Measurements from ENCODE around the gene ZMYND8.
"Not testable (repeated sequence)": the region's sequence is repeated elsewhere in the genome, so short reads cannot be mapped to it uniquely, and the experiment has no call there.

Gene ZMYND8

GRCh38 chr20:47181056-47181862 is 175.2 kb downstream of the ZMYND8 start:
- no peak for DNase-seq (ENCODE audit: low read depth in 4 of 4, low spot score in 1 of 4)

GRCh38 chr20:47179267-47179666 is 177.2 kb downstream of the ZMYND8 start:
- DNase-seq (ENCODE audit: low read depth in 4 of 4, low spot score in 1 of 4): no peak

- DNase-seq (ENCODE audit: low read depth in 4 of 4, low spot score in 1 of 4): no peak
Observed at GRCh38 chr20:47178851-47179250, 177.6 kb downstream of the ZMYND8 start.

DNA sequence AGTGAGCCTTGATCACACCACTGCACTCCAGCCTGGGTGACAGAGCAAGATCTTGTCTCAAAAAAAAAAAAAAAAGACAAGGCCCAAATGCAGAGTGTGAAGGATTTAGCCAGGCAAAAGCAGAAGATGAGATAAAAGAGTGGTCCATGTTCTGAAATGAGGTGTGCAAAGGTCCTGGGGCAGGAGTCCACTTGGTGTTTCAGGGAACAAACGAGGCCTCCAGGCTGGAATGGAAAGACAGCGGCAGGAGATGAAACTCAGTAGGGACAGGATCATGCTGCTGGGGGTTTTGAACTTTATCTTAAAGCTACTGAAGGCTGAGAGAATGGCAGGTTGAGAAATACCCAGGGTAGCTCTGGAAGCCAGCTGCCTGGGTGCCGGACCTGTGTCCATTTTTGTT is 178.2 kb downstream of the ZMYND8 start:
- DNase-seq (ENCODE audit: low read depth in 4 of 4, low spot score in 1 of 4): no peak

DNA sequence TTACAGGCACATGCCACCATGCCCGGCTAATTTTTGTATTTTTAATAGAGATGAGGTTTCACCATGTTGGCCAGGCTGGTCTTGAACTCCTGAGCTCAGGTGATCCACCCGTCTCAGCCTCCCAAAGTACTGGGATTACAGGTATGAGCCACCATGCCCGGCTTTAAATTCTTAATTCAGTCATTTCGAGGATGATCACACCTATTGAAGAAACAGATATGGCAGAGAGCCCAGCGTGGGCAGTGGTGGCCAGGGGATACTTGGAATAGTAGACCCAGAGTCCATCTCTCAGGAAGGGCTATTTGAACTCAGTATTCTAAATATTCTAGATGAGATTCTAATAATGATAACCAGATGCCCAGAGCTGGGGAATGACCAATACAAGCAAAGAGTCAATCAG is 180.3 kb downstream of the ZMYND8 start:
- not testable (repeated sequence) for DNase-seq (ENCODE audit: low read depth in 4 of 4, low spot score in 1 of 4)

GRCh38 chr20:47175493-47175892 is 181.0 kb downstream of the ZMYND8 start:
- no peak for DNase-seq (ENCODE audit: low read depth in 4 of 4, low spot score in 1 of 4)

DNA sequence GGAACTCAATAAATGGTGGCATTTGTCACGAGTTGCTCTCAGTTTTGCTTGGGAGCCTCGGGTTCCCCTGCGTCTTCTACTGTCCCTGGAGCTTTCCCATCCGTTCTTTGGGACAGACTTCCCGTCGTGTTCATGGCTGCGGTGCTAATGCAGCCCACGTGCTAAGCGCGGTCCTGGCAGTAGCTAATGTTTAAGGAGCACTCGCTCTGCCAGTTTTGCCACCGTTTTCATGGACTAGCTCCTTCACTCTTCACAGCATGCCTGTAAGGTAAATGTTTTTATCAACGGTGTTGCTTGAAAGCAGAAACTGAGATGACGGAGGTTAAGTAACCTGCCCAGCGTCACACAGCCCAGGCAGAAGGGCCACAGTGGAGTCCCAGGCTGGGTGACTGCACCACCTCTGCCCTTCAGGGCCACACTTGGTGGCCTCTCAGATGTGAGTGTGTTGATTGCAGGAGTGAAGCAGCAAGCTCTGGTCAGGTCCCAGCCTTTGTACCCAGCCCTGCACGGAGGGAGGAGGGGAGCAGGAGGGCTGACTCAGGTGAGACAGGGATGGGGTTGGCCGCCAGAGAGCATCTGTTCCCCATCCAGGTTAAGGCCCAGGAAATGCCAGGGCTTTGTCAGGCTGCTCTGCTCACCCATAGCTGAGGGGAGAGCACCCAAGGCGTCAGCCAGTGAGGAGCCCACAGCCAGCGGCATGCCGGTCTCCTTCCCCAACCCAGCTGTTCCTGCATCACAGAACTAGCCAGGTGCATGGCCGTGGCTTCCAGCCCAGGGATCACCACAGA is 181.8 kb downstream of the ZMYND8 start:
- no peak for DNase-seq (ENCODE audit: low read depth in 4 of 4, low spot score in 1 of 4)

- DNase-seq (ENCODE audit: low read depth in 4 of 4, low spot score in 1 of 4): no peak
Observed at GRCh38 chr20:47173596-47174216, 182.8 kb downstream of the ZMYND8 start.

DNA sequence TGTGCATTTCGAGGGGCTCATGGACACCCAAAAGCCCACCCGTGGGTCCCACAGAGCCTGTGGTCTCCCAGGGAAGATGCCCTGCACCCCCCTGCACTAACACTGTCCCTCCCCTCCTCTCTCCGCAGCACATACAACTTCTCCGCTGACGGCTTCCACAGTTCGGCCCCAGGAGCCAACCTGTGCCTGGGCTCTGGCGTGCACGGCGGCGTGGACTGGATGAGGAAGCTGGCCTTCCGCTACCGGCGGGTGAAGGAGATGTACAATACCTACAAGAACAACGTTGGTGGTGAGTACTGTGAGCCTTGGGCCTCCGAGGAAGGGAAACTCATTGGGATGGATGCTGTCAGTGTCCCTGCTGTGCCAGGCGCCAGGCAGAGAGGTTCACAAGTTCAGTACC is 183.9 kb downstream of the ZMYND8 start:
- DNase-seq (ENCODE audit: low read depth in 4 of 4, low spot score in 1 of 4): no peak

GRCh38 chr20:47167846-47168245 is 188.7 kb downstream of the ZMYND8 start:
- no peak for DNase-seq (ENCODE audit: low read depth in 4 of 4, low spot score in 1 of 4)

GRCh38 chr20:47165376-47165865 is 191.1 kb downstream of the ZMYND8 start:
- no peak for DNase-seq (ENCODE audit: low read depth in 4 of 4, low spot score in 1 of 4)

GRCh38 chr20:47164140-47164539 is 192.4 kb downstream of the ZMYND8 start:
- no peak for DNase-seq (ENCODE audit: low read depth in 4 of 4, low spot score in 1 of 4)

DNA sequence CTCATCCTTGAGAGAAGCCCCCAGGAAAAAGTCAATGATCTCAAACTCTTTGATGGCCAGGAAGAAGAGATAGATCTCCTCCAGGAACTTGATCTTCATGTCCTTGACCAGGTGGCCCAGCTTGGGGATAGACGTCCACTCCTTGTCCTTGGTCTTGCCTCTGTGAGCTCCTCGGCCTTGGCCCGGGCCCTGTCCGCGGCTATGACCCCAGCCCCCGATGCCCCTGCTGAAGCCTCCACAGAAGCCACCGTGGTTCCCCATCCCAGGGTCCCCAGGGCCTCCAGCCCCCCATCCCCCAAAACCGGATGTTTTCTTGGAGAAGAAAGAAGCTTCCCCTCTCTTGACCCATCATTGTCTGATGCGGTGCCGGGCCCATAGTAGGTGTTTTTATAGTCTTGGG is 195.1 kb downstream of the ZMYND8 start:
- no peak for DNase-seq (ENCODE audit: low read depth in 4 of 4, low spot score in 1 of 4)

DNA sequence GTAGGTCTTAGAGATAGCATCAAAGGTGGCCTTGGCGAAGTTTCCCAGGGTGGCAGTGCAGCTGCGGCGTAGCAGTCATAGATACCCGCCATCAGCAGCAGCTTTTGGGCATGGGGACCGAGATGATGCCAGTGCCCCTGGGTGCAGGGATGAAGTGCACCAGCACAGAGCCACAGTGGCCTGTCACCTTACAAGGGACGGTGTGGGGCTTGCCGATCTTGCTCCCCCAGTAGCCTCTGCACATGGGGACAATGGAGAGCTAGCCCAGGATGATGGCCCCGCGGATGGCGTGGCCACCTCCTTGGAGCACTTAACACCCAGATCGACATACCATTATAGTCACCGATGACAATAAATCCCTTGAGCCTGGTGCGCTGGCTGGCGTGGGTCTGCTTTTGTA is 195.5 kb downstream of the ZMYND8 start:
- DNase-seq (ENCODE audit: low read depth in 4 of 4, low spot score in 1 of 4): no peak

GRCh38 chr20:47160240-47160639 is 196.3 kb downstream of the ZMYND8 start:
- no peak for DNase-seq (ENCODE audit: low read depth in 4 of 4, low spot score in 1 of 4)

Data from stimulated activated CD4-positive, alpha-beta T cell treated with anti-CD3 and anti-CD28 coated beads, Interleukin-1b, Interleukin-23, amount 100 ng/mL, for 24 hours (primary cell).